GM19455 (cell line): ENCODE measurements around the gene SCGB2B2.
"Not testable (repeated sequence)": the region's sequence is repeated elsewhere in the genome, so short reads cannot be mapped to it uniquely, and the experiment has no call there.

Source experiments
- ATAC-seq: cut with Tn5 transposase; IDR thresholded peaks from one replicate; pipeline ENCODE4 v1.9.1; 2021; ENCODE audit not compliant: unreplicated experiment

SCGB2B2 gene

GRCh38 chr19:34669305-34669704 is 7.7 kb downstream of the SCGB2B2 start:
- no peak for ATAC-seq

DNA sequence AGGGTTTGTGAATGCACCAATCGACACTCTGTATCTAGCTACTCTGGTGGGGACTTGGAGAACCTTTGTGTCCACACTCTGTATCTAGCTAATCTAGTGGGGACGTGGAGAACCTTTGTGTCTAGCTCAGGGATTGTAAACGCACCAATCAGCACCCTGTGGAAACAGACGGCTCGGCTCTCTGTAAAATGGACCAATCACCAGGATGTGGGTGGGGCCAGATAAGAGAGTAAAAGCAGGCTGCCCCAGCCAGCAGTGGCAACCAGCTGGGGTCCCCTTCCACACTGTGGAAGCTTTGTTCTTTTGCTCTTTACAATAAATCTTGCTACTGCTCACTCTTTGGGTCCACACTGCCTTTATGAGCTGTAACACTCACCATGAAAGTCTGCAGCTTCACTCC is 8.3 kb downstream of the SCGB2B2 start:
- not testable (repeated sequence) for ATAC-seq

GRCh38 chr19:34668077-34668689 is 8.8 kb downstream of the SCGB2B2 start:
- not testable (repeated sequence) for ATAC-seq

DNA sequence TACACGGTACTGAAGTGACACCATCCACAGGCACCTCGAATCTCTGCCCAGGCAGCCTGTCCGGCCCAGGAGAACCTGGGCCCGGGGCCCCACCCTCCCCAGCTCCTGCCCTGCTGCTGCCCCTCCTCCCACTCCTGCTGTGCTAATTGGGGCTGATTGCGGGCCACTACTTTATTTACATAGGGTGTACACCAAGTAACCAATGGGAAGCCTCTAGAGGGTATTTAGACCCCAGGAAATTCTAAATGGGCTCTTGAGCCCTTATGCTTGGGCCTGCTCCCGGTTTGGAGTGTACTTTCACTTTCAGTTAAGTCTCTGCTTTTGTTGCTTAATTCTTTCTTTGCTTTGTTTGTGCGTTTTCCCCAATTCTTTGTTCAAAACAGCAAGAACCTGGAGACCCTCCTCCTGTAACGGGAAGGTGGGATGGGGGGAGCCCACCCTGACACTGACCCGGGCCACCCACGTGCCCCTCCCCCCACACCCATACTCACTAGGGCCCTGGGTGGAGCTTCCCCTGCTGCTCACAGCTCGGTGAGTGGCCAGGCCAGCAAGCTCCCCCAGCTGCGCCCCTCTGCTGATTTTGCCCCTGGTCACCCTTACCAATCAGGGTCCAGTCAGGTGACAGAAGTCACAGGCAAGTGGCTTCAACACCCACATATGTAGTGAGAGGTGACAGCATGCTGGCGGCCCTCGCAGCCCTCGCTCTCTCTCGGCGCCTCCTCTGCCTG is 9.4 kb downstream of the SCGB2B2 start:
- no peak for ATAC-seq

GRCh38 chr19:34666958-34667265 is 10.0 kb downstream of the SCGB2B2 start:
- no peak for ATAC-seq

- ATAC-seq: no peak
These were observed 10.6 kb downstream of the SCGB2B2 start for GRCh38 chr19:34666200-34666957.

GRCh38 chr19:34665275-34665674 is 11.7 kb downstream of the SCGB2B2 start:
- not testable (repeated sequence) for ATAC-seq

GRCh38 chr19:34664870-34665269 is 12.1 kb downstream of the SCGB2B2 start:
- ATAC-seq: no peak

- ATAC-seq: no peak
These were observed 12.8 kb downstream of the SCGB2B2 start for GRCh38 chr19:34664168-34664567.

DNA sequence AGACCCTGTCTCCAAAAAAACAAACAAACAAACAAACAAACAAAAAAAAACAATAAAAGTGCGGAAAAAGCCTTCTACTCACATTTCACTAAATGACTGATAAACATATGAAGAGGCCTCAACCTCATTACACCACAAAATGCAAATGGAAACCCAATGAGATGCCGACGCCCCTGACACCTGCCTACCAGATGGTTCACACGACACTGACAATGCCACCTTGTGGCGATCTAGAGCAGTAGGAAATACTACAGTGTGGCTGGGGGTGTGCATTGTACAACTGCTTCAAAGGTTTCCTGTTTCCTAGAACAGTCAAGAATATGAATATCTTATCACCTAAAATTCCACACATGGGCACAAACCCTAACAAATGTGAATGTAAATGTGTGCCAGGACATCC is 14.0 kb downstream of the SCGB2B2 start:
- no peak for ATAC-seq

- ATAC-seq: no peak
These were observed 15.6 kb downstream of the SCGB2B2 start for GRCh38 chr19:34661357-34661756.

DNA sequence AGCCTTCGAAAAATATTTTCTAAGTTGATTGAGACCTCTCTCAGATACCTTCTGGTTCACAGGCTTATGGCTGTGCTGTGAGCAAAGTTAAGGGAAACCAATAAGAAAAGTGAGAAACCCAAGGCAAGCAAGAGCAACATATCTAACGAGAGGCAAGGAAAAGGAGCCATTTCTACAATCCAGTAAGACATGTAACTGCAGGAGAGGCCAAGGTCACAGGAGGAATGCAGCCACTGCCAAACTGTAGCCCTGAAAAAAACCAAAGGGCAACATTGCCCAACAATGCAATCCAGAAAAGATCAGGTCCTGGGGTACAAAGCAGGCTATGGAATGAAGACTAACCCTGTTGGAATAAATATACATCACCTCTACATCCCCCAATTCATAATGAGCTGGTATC is 21.3 kb downstream of the SCGB2B2 start:
- no peak for ATAC-seq

DNA sequence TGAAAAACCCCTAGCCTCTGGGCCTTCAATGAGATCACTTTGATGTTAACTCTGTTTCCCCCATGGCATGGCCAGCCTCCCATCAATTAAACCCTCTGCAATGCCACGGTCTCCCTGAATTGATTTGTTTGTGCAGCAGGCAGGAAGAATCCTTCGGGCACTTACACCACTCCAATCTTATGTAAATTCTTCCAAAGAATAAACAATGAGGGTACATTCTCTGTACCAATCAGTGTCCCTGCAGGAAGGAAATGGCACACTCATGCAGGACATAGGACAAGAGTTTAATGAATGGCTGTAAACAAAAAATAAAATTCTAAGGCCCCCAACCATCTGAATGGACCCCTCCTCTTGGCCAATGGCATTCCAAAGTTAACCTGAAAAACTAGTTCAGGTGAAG is 22.2 kb downstream of the SCGB2B2 start:
- ATAC-seq: no peak

DNA sequence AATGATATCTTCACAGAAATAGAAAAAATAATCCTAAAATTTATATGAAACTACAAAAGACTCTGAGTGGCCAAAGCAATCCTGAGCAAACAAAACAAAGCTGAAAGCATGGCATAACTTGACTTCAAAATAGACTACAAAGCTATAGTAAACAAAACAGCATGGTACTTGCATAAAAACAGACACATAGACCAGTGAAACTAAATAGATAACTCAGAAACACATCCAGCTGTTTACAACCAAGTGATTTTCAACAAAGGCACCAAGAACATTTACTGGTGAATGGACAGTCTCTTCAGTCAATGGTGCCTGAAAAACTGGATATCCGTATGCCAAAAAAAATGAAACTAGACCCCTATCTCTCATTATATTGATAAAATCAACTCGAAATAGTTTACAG is 25.2 kb downstream of the SCGB2B2 start:
- no peak for ATAC-seq

- no peak for ATAC-seq
These were observed 26.9 kb downstream of the SCGB2B2 start for GRCh38 chr19:34649886-34650543.

DNA sequence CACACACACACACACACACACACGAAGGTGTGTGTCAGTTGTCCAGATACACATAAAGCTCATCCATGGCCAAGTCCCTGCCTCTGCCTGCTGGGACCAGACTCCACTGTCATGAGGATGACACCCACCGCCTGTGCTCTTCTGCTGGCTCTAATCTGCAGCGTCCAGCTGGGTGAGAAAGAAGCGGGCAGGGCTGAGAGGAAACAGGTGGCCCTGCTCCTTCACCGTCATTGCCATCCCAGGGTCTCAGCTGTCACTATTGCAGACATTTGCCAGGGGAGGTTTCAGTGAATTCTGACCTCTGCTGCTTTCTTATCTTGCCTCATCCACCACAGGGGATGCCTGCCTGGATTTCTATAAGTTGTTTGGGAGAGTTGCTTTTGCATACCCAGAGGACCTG is 31.4 kb downstream of the SCGB2B2 start:
- no peak for ATAC-seq

DNA sequence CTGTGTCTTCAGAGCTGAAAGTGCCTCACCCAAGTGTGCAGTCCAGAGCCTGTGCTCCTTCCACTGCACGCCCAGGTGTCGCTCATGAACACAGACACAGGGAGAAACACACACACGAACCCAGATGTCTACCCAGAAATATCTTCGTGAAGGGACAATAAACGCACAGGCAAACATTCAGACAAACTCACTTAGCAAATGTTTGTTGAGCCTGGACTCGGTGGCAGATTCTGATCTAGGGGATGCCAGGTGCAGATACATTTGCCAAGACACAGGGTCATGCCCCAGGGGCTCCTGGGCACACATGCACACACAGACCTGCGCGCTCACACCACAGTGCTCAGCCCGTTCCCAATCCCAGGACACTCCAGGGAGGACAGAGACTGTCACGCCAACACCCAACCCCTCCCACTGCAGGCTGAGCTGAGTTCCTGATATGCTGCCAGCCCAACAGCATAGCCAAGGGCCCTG is 31.9 kb downstream of the SCGB2B2 start:
- no peak for ATAC-seq

DNA sequence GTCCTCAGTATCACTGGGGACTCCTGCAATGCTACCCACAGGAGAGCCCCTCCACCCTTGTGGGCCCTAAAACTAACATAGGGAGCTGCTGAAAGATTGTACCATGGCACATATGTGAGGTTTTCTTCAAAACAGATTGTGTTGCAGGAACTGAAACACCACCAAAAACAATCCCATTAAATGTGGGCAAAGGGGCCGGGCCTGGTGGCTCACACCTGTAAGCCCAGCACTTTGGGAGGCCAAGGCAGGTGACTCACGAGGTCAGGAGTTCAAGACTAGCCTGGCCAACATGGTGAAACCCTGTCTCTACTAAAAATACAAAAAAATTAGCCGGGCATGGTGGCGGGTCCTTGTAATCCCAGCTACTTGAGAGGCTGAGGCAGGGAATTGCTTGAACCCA is 34.7 kb downstream of the SCGB2B2 start:
- no peak for ATAC-seq

- no peak for ATAC-seq
These were observed 37.4 kb downstream of the SCGB2B2 start for GRCh38 chr19:34639491-34640085.

GRCh38 chr19:34633802-34634201 is 43.2 kb downstream of the SCGB2B2 start:
- no peak for ATAC-seq
